SK-N-SH (cell line): Measurements from ENCODE around the gene MBD6. TPM values are rescaled to one million over a fixed set of nuclear protein-coding genes. Genes with fewer than 3 reads are reported as not detected.
A peak's percentile ranks its signal among the peaks of the same experiment; 100 is the strongest.

Experiments
- CTCF ChIA-PET: fragments of 300-600, 350-600 bp; formaldehyde crosslinking; extraction: SDS; loops from one replicate; lab custom pipeline; 2021; lab: Yijun Ruan, JAX
- POLR2A ChIA-PET: fragments of 350-600 bp; sonication (Branson Sonifier 250); formaldehyde crosslinking; extraction: SDS; loops from one replicate; lab custom pipeline; 2020; ENCODE audit warnings: antibody characterized with exemption, inconsistent platforms; lab: Yijun Ruan, JAX
- DNase-seq: peaks from one replicate; pipeline ENCODE4 v3.0.0; 2012
- H2AFZ ChIP-seq: fragments of 200-600 bp; sonication (generic); 2 replicates; pipeline ENCODE4 v1.8.1; 2016; ENCODE audit warnings: antibody characterized with exemption, mild to moderate bottlenecking, low read depth
- H3F3A ChIP-seq: fragments of 200-600 bp; sonication (generic); replicated peaks from 2 replicates; pipeline ENCODE3; 2016; ENCODE audit warnings: antibody characterized with exemption, mild to moderate bottlenecking; ENCODE audit not compliant: insufficient read depth
- H3K27ac ChIP-seq, 2 experiments: fragments of 200-500 bp in 1 of 2; fragments of 200-600 bp in 1 of 2; sonication (Bioruptor generic) in 1 of 2; sonication (generic), shearing (Covaris generic) in 1 of 2; 2 replicates each; pipeline versions ENCODE4 v1.5.1 to v1.6.1; 2014 to 2016; ENCODE audit warnings: low read depth in 2 of 2, inconsistent platforms in 1 of 2, low read length in 1 of 2, mild to moderate bottlenecking in 1 of 2, mixed read lengths in 1 of 2
- H3K27me3 ChIP-seq: fragments of 200-600 bp; sonication (generic), shearing (Covaris generic); 2 replicates; pipeline ENCODE4 v1.6.1; 2016; ENCODE audit warnings: mixed run types; ENCODE audit not compliant: insufficient read depth
- H3K36me3 ChIP-seq, 2 experiments: fragments of 200-500 bp in 1 of 2; fragments of 200-600 bp in 1 of 2; sonication (Bioruptor generic) in 1 of 2; sonication (generic) in 1 of 2; replicated peaks in 1 of 2; 2 replicates each; pipeline versions ENCODE3 to v1.5.1; 2014 to 2016; ENCODE audit warnings: low read length in 1 of 2, mild to moderate bottlenecking in 1 of 2; ENCODE audit not compliant: insufficient read depth in 2 of 2, control insufficient read depth in 1 of 2
- H3K4me1 ChIP-seq, 2 experiments: fragments of 200-500 bp in 1 of 2; fragments of 200-600 bp in 1 of 2; sonication (Bioruptor generic) in 1 of 2; sonication (generic), shearing (Covaris generic) in 1 of 2; 2 replicates each; pipeline versions ENCODE4 v1.5.1 to v1.6.1; 2014 to 2016; ENCODE audit warnings: low read depth in 1 of 2, low read length in 1 of 2, mixed run types in 1 of 2; ENCODE audit not compliant: insufficient read depth in 2 of 2, control insufficient read depth in 1 of 2
- H3K4me2 ChIP-seq: fragments of 200-600 bp; sonication (generic), shearing (Covaris generic); 2 replicates; pipeline ENCODE4 v1.6.1; 2017; ENCODE audit warnings: mixed run types
- H3K4me3 ChIP-seq, 2 experiments: fragments of 200-500 bp in 1 of 2; fragments of 200-600 bp in 1 of 2; sonication (Bioruptor generic) in 1 of 2; sonication (generic), shearing (Covaris generic) in 1 of 2; 2 replicates each; pipeline versions ENCODE4 v1.5.1 to v1.8.1; 2014 to 2016; ENCODE audit warnings: low read depth in 2 of 2, inconsistent platforms in 1 of 2, low read length in 1 of 2, mild to moderate bottlenecking in 1 of 2, mixed read lengths in 1 of 2, moderate library complexity in 1 of 2
- H3K79me2 ChIP-seq: fragments of 200-600 bp; sonication (generic); 2 replicates; pipeline ENCODE4 v1.8.1; 2017; ENCODE audit warnings: mild to moderate bottlenecking; ENCODE audit not compliant: insufficient read depth
- H3K9ac ChIP-seq: fragments of 200-600 bp; sonication (generic); 2 replicates; pipeline ENCODE4 v1.6.1; 2017; ENCODE audit warnings: mixed run types
- H3K9me2 ChIP-seq: fragments of 200-600 bp; sonication (generic); 2 replicates; pipeline ENCODE4 v1.6.1; 2017; ENCODE audit warnings: mixed run types
- H3K9me3 ChIP-seq: fragments of 200-600 bp; sonication (generic); 2 replicates; pipeline ENCODE4 v1.6.1; 2017; ENCODE audit warnings: mixed run types, mild to moderate bottlenecking, moderate library complexity
- H4K20me1 ChIP-seq: fragments of 200-600 bp; sonication (generic); 2 replicates; pipeline ENCODE4 v1.6.1; 2017; ENCODE audit warnings: mild to moderate bottlenecking, mixed run types; ENCODE audit not compliant: insufficient read depth
- EZH2phosphoT487 ChIP-seq: fragments of 200-600 bp; sonication (generic); IDR thresholded peaks from 2 replicates; pipeline ENCODE4 v1.6.1; 2017; ENCODE audit warnings: low read depth, mixed run types, mild to moderate bottlenecking, antibody characterized with exemption, moderate library complexity, borderline replicate concordance
- FOXJ3 ChIP-seq: sonication (generic); formaldehyde crosslinking; IDR thresholded peaks from 2 replicates; pipeline ENCODE4 v1.5.1; 2020; ENCODE audit warnings: mild to moderate bottlenecking, missing genetic modification reagents
- GATA2 ChIP-seq: sonication (generic); formaldehyde crosslinking; IDR thresholded peaks from 2 replicates; pipeline ENCODE4 v1.5.0; 2020; ENCODE audit warnings: mild to moderate bottlenecking, missing genetic modification reagents
- MXI1 ChIP-seq: IDR thresholded peaks from 2 replicates; pipeline ENCODE4 v1.6.1; 2012; ENCODE audit warnings: mild to moderate bottlenecking, low read depth, low read length, improper control_type of control experiment
- POLR2AphosphoS5 ChIP-seq: IDR thresholded peaks from 2 replicates; pipeline ENCODE4 v1.6.1; 2012; ENCODE audit warnings: low read depth, low read length
- RCOR1 ChIP-seq: fragments of 150-350 bp; IDR thresholded peaks from 2 replicates; pipeline ENCODE4 v1.6.1; 2017; ENCODE audit warnings: antibody characterized with exemption, low read length
- RFX5 ChIP-seq: IDR thresholded peaks from 2 replicates; pipeline ENCODE4 v1.6.1; 2012; ENCODE audit warnings: mild to moderate bottlenecking, improper control_type of control experiment, low read length
- RXRA ChIP-seq: IDR thresholded peaks from 2 replicates; pipeline ENCODE4 v1.4.0; 2012; ENCODE audit warnings: low read depth, mild to moderate bottlenecking, borderline replicate concordance
- SIN3A ChIP-seq: IDR thresholded peaks from 2 replicates; pipeline ENCODE4 v1.6.1; 2012; ENCODE audit warnings: low read depth, mild to moderate bottlenecking, low read length, moderate library complexity, borderline replicate concordance
- TAF1 ChIP-seq: IDR thresholded peaks from 2 replicates; pipeline ENCODE4 v1.6.1; 2012; ENCODE audit warnings: low read depth, mild to moderate bottlenecking, low read length, moderate library complexity, borderline replicate concordance
- TCF12 ChIP-seq: IDR thresholded peaks from 2 replicates; pipeline ENCODE4 v1.4.0; 2012
- TEAD4 ChIP-seq: IDR thresholded peaks from 2 replicates; pipeline ENCODE4 v1.4.0; 2012; ENCODE audit warnings: mild to moderate bottlenecking, borderline replicate concordance; ENCODE audit not compliant: insufficient read depth
- WGBS: methylation state at CpG from one replicate; pipeline ENCODE4 v1.1.6; 2017; ENCODE audit warnings: low lambda C conversion rate; 5-methylcytosine and 5-hydroxymethylcytosine counted together
- polyA plus RNA-seq, 3 experiments: library from polyadenylated mRNA; depleted of rRNA; stranded (reverse); fragments of >200 nt; gene quantifications; 2 replicates each; pipeline ENCODE4 v1.2.3, GENCODE V29; 2012
- TF ChIP-seq, protein P1 (sequence below): fragments of 200-600 bp; sonication (generic); IDR thresholded peaks from 2 replicates; pipeline ENCODE4 v1.6.1; 2017; ENCODE audit warnings: antibody characterized with exemption, mild to moderate bottlenecking, moderate library complexity

The MBD6 gene
- polyA plus RNA-seq, 1 of the 3 experiments (the other 2 are of a cell fraction) = 8.6 TPM

DNA sequence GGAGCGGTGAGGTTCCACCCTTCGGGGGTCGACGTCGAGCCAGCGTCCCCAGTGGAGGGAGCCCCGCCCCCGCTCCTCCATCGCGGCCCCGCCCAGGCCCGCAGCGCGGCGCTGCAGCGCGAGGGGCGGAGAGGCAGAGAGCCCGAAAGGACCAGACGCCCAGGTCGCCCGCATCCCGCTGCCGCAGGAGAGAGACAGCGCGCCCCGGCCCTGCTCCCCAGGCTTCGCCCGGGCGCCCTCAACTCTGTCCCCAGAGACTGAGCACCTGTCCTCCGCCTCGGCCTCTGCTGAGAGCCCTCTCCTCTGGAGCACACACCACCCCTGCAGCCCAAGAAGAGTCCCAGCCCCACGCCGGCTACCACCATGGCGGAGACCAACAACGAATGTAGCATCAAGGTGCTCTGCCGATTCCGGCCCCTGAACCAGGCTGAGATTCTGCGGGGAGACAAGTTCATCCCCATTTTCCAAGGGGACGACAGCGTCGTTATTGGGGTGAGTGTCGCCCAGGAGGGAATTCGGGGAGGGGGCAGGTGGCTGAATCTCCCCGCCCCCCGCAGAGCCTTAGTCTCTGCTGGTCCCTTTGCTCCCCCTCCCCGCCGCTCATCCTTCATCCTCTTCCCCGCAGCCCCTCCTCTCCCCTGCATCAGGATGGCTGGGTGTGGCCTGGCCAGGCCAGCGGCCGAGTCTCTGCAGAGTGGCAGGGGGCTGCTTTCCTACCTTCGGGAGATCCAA, 27.5 kb downstream of the MBD6 start, which contains the start of gene KIF5A:
KIF5A (plus strand) TSS at position 136 of the 732 bp plus-strand sequence; CDS start at position 364, 228 bp downstream.
- Histone ChIP-seq H3K9me3 (no peaks in the 10 kb centered on the region), H3K27ac (peak within 1 kb of the TSS in 1 of 2 experiments; percentile 86; a peak in 1 of 4 replicates), H2AFZ (peak within 1 kb of the TSS; percentile 95), H3F3A (peaks cover 8% of the 10 kb centered on the region), H4K20me1 (0 out of 2 replicates have a peak, but pooled peaks cover 1% of the 10 kb centered on the region), H3K79me2 (peaks cover 59% of the 10 kb centered on the region), H3K27me3 (no peaks in the 10 kb centered on the region), H3K4me3 (peak within 1 kb of the TSS; percentile 90 to 94), H3K9ac (peak within 1 kb of the TSS; percentile 59), H3K36me3 (peaks cover 8 to 15% of the 10 kb centered on the region in 2 experiments), H3K4me2 (peak within 1 kb of the TSS; percentile 94), H3K9me2 (no peaks in the 10 kb centered on the region), H3K4me1 (peaks cover 13 to 42% of the 10 kb centered on the region in 2 experiments)
- CTCF ChIA-PET = no interaction called here
- TF ChIP-seq MXI1 = peak; percentile 77
- TF ChIP-seq FOXJ3 (CRISPR knock-in tag) = no peak
- TF ChIP-seq RFX5 = no peak
- peak; percentile 68; the same call in 1 of the 2 replicates for TF ChIP-seq SIN3A
- no peak for TF ChIP-seq TCF12
- TF ChIP-seq, protein P1, sequence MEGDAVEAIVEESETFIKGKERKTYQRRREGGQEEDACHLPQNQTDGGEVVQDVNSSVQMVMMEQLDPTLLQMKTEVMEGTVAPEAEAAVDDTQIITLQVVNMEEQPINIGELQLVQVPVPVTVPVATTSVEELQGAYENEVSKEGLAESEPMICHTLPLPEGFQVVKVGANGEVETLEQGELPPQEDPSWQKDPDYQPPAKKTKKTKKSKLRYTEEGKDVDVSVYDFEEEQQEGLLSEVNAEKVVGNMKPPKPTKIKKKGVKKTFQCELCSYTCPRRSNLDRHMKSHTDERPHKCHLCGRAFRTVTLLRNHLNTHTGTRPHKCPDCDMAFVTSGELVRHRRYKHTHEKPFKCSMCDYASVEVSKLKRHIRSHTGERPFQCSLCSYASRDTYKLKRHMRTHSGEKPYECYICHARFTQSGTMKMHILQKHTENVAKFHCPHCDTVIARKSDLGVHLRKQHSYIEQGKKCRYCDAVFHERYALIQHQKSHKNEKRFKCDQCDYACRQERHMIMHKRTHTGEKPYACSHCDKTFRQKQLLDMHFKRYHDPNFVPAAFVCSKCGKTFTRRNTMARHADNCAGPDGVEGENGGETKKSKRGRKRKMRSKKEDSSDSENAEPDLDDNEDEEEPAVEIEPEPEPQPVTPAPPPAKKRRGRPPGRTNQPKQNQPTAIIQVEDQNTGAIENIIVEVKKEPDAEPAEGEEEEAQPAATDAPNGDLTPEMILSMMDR = peak; percentile 28
- no peak for TF ChIP-seq RXRA
- peak; percentile 36; the same call in 1 of the 2 replicates for TF ChIP-seq TAF1
- TF ChIP-seq TEAD4 = no peak
- peak; percentile 60; the same call in 1 of the 2 replicates for TF ChIP-seq POLR2AphosphoS5
- no peak for TF ChIP-seq EZH2phosphoT487
- no peak for TF ChIP-seq RCOR1
- TF ChIP-seq GATA2 (CRISPR knock-in tag) = no peak
- DNase-seq = peak; percentile 92
- WGBS = 3% methylated on average over 20 of the region's 52 CpGs
- POLR2A ChIA-PET = no interaction called here
